Mesenteric fat pad (tissue), 1 donor: Measurements from ENCODE around the gene GHRL. TPM values are rescaled to one million over a fixed set of nuclear protein-coding genes. Genes with fewer than 3 reads are reported as not detected.

Source experiments
- DNase-seq: peaks from one replicate; pipeline ENCODE4 v3.0.0-alpha.2; 2020; ENCODE audit warnings: low spot score
- total RNA-seq: library from RNA; stranded (reverse); fragmentation: NEBNext Ultra II Directional; extraction: Animal tissue kit (Norgen Biotek cat#: 25700); gene quantifications from one replicate; pipeline ENCODE4 v1.2.1, GENCODE V29; 2021
- donor health status: DM: yes; HTN: yes; CAD: no.

Gene GHRL
- total RNA-seq, 1 donor from 2014 or later: 2.1 TPM

DNA sequence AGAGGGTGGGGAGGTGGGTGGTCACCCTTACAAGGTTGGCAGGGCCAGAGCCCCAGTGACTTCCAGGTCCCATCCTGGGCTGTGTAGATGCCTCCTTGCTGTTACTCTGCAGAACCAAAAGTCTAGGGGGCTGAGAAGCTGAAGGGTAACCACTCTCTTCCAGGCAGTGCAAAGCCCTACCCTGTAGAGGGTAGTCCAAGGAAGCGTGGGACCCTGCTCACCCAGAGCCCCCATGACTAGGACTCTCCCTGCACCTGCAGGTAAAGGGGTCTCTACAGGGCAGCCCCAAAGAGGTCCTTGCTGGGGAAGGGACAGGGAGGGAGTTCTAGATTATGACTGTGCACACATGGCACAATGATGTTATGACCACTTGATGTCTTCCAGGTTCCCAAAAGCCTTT is 14.2 kb downstream of the GHRL start:
- DNase-seq: peak; percentile 47

DNA sequence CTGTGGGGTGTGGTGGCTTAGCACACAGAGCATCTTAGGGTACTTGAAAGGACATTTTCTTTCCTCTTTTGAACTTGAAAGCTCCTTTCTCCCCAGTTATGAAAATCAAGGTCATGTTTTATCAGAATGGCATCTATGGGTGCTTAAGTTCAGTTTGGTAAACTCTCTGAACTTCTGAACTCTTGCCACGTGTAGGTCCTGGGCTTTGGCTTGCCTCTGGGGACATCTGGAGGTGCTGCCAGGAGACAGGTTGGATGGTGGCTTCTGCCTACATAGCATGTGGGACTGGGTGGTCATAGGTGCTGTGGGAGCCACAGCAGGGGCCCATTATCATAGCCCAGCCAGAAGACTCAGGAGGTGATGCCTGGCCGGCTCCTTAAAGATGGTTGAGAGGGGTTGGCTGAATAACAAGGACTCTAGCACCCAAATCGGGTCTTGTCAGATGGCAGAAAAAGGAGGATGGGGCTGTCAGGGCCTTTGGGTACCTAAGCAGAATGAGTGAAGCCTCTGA is 15.6 kb downstream of the GHRL start:
- peak; percentile 77 for DNase-seq

DNA sequence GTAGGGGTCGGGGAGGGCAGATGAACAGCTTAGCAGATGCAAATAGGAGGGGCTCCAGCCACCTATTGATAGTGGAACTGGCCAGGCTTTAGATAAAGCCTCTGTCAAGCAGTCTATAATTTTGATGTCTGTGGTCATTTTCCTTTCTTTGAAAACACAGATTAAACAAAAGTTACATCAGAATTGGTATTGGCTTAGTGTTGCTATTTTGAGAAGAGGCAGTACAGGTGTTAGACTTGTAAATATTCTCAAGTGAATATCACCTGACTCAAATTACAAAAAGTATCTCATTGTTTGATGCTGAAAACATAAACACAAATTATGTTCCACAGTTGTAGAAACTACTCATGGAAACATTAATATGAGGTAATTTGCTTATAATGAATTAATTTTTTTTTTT is 18.1 kb downstream of the GHRL start:
- no peak for DNase-seq

DNA sequence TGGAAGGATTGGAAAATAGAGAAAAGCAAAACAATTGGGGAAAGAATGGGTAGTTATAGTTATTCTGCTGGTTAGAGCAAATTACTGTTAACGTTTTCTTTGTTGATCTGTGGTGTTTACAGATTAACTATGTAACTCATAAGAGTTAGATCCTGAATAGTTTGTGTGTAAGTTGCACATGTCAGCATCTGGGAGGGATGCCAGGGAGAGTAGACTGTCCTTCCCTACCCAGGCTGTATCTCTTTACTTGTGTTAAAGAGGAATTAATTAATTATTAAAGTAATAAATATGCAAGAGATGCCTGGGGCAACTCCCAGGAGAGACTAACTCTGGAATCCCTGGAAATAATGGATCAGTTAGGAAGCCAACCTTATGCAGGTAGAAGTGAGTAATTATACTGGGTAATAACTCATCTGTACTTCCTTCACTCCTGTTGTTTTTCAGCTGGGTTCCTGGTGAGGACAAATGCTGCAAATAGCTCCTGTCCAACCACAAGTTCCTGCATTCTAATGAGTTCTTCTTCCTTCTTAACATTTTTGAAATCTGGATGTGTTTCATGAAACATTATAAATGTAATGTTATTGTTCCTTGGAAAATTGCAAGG is 18.9 kb downstream of the GHRL start:
- DNase-seq: no peak

DNA sequence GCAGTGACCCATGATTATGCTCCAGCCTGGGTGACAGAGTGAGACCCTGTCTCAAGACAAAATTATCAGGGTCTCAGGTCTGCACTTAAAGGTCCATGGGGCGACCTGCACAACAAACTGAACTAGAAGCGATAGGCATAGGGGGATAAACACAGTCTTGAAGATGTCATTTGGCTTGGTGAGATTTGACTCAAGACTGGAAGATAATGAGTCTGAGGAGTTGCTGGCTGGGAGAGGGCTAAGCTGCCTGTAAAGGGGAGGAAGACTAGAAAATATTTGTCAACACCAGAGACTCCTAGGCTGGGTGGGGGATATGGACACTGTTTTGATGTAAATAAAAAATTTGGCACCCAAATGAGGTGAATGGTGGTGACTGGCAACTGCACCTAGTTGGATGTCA is 19.8 kb downstream of the GHRL start:
- DNase-seq: peak; percentile 12

DNA sequence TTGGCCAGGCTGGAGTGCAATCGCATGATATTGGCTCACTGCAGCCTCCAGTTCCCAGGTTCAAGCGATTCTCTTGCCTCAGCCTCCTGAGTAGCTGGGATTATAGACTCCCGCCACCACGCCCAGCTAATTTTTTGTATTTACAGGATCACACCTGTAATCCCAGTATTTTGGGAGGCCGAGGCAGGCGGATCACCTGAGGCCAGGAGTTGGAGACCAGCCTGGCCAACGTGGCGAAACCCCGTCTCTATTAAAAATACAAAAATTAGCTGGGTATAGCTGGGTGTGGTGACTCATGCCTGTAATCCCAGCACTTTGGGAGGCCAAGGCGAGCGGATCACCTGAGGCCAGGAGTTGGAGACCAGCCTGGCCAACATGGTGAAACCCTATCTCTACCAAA is 20.3 kb downstream of the GHRL start:
- DNase-seq: peak; percentile 9

DNA sequence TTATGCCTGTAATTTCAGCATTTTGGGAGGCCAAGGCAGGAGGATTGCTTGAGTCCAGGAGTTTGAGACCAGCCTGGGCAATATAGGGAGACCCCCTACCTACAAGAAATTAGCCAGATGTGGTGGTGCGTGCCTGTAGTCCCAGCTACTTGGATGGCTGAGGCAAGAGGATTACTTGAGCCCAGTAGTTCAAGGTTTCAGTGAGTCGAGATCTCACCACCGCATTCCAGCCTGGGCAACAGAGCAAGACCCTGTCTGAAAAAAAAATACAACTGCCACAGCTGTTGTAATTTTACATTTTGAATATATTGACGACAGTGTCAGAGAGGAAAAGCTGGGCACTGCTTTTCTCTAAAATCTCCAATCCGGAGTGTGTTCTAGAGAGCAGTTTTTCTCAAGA is 23.3 kb downstream of the GHRL start:
- DNase-seq: no peak

DNA sequence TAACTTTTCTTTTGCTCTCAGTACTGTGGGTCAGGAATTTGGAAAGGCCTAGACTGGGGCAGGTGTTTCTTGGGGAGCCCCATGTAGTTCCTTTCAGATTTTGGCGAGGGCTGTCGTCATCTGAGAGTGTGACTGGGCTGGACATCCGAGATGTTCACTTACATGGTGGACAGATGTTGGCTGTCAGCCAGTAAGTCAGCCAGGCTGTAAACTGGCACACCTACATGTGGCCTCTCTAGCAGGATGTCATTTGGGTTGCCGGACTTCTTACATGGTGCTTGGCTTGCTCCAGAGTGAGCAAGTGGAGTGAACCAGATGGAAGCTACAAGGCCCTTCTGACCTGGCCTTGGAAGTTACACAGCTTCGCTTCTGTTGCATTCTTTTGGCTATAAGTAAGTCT is 23.8 kb downstream of the GHRL start:
- peak; percentile 11 for DNase-seq

DNA sequence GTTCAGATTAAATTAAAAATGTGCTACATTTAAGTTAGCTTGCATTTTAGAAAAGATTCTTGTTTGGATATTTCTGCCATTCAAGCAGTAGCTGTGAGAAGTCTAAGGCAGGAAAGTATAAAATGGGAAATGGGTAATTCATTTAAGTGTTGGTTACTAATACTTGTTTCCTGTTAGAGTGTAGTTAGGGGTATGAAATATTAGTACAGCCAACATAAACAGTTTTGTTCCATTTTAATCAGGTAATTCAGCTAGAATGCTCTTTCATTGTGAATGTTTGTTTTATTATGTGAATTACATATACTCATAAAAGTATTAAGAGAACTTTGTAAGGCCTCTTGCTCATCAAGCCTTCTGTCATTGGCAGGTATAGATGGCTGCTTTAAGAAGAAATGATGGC is 24.6 kb downstream of the GHRL start:
- DNase-seq: no peak

DNA sequence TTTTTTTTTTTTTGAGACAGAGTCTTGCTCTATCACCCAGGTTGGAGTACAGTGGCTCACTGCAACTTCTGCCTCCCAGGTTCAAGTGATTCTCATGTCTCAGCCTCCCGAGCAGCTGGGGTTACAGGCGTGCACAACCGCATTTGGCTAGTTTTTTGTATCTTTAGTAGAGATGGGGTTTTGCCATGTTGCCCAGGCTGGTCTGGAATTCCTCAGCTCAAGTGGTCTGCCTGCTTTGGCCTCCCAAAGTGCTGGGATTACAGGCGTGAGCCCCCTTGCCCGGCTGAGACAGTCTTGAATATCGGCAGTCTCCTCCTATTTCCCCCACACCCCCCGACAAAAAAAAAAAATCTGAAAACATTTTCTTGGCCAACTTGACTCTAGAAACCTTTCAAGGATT is 25.8 kb downstream of the GHRL start:
- DNase-seq: peak; percentile 30

DNA sequence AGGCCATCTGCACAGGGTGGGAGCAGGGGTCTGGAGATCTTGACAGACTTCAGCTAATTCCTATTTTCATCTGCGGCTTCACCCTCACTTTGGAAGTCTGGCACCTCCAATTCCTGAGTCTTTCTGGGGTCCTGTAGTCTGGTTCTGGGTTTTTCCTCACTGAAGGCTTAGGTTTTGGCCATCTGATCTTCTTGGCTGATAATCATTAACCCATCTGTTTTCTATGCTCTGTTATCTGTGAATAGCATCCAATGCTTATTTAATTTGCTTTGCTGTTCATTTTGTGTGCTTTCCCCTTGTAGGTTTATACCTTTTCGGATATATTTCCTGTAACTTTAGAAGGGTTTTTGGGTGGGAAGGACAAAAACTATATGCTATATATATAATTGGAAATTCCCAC is 26.9 kb downstream of the GHRL start:
- DNase-seq: no peak

DNA sequence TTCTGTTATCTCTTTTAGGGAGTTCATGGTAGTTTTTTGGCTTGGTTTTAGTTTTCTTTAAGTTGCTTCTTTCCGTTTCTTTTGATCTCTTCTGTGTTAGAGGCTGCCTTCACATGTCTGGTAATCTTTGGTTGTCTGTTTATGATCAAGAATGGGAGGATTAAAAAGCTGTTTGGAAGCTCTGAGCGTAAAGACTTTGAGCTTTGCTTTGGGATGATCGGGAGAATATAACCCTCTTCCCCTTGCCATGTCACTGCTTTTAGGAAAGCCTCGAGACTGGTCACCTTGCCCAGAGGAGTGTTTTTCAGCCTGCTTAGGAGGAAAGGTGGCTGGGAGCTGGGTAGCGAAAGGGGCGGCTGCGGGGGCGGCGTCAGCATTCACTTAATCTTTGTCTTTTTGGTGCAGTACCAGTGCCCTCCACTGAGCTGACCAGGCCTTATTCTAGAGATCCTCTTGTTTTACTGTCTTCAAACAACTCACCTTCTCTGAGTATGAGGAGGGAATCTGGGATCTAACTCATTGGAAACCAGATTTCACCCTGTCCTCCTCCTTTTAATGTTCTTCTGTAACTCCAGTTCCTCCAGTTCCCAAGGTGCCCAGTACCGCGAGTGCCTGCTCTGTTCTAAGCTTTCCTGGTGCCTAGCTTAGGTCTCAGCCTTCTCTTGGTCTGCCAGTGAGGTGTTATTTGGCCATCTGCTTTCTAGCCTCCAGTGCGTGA is 28.9 kb downstream of the GHRL start:
- DNase-seq: peak; percentile 57

DNA sequence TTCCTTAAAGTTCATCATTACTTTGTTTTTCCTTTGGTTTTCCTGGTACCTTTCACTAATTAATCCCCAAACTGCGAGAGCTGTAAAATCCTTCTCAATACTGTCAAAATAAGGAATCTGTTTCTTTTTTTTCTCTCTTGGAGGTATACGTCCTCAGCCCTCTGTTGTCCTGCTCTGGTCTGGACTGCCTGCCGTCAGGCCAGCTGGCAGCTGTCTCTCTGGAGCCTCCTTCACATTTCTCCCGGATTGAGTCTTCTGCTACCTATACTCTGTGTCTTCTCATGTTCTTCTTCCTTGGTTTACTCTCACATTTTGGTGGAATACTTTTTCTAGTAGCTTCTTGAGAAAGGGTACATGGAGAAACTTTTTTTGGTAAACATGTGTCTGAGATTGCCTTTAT is 30.7 kb downstream of the GHRL start:
- DNase-seq: peak; percentile 39

DNA sequence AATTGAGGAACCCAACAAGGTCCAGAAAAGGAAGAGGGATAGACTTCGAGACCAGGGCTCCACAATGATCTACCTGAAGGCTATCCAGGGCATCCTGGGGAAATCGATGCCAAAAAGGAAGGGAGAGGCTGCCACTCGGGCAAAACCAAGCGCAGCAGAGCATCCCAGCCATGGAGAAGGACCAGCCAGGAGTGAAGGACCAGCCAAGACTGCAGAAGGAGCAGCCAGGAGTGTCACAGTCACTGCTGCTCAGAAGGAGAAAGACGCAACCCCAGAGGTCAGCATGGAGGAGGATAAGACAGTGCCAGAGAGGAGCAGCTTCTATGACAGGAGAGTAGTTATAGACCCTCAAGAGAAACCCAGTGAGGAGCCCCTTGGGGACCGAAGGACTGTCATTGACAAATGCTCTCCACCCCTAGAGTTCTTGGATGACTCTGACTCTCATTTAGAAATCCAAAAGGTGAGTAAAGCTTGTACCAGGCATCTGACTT is 32.5 kb downstream of the GHRL start:
- no peak for DNase-seq

DNA sequence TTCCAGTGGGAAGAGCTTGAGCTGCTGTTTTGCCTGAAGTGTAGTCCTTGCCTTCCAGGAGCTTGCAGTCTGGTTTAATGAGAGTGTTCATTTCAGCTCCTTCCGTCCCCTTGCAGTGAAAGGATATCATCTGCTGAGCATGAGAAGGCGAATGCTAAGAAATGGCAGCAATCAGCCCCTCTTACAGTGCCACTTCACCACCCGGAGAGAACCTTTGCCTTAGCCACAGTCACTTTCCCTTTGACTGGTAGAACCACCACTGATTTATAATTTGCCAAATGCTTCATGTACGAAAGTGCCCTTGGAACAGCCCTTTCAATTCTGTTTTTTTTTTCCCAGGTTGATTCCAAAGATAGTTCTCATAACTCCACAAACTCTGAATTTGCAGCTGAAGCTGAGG is 32.9 kb downstream of the GHRL start:
- DNase-seq: no peak

DNA sequence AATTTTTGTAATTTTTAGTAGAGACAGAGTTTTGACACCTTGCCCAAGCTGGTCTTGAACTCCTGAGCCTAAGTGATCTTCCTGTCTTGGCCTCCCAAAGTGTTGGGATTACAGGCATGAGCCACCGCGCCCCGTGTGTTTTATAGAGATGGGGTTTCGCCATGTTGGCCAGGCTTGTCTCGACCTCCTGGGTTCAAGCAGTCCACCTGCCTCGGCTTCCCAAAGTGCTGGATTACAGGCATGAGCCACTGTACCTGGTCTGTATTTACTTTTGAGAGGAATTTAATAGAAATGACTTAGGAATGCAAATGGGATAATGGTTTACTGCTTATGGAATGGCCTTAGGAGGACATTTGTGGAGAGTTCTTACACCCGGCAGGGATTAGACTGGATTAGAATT is 33.7 kb downstream of the GHRL start:
- DNase-seq: peak; percentile 87

DNA sequence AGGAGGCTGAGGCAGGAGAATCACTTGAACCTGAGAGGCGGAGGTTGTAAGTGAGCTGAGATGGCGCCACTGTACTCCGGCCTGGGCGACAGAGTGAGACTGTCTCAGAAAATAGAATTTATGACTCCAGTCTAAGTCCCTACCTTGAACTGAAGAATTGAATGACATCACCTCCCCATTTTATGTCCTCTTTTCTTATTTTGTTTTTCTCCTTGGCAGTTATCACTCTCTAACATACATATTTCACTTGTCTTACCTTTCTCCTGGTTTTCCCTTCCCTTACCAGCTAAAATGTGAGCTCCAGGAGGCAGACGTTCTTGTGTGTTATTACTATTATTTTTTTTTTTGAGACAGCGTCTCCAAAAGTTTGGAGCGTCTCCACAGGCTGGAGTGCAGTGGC is 36.9 kb downstream of the GHRL start:
- no peak for DNase-seq

DNA sequence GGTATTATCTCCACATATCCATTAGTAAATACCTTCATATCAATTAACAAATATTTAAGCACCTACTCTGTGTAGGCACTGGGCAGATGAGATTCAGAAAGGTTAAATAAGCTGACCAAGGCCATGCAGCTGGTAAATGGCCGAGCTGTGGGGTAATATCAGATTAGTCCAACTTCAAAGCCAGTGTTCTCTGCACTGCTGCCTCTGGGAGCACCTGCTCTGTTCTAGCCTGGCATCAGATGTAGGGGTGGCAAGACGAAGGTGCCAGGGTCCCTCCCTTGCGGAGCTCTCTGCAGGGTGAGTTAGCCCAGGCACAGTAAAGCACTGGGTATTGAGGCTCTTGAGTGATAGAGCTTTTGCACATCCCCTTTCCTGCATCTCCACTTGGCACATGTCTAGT is 39.0 kb downstream of the GHRL start:
- DNase-seq: no peak

DNA sequence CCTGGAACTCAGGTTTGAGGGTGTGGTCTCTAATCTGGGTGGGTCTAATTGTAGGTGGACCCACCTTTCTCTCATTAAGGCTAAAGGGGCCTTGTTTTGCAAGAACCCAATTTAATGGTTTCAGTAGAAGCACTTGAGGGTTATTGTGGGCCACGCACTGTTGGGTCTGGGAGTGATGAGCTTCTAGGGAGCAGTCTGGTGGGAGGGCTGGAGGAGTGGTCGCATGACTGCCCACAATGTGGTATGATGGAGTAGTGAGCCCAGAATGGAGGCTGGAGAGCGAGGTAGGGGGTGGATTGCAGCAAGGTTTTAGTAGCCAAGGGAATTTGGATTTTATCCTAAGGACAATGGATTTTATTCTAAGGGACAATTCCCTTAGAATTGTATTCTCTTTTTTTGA is 41.7 kb downstream of the GHRL start:
- DNase-seq: no peak

DNA sequence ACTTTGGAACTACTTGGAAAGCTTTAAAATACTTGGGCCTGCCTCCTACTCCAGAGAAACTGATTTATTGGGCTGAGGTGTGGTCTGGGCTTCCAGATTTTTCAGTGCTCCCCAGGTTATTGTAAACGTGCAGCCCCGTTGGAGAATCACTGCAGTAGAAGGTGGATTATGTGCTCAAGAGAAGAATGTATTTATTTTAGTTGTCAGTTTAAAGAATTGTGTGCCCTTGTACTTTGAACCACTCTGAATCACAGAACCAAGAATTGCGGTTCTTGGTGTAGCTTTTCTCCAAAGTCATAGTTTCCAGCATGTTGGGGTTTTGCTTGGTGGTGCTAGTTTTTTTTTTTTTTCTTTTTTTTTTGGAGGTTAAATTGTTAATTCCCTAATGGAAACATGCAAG is 42.9 kb downstream of the GHRL start:
- DNase-seq: no peak

DNA sequence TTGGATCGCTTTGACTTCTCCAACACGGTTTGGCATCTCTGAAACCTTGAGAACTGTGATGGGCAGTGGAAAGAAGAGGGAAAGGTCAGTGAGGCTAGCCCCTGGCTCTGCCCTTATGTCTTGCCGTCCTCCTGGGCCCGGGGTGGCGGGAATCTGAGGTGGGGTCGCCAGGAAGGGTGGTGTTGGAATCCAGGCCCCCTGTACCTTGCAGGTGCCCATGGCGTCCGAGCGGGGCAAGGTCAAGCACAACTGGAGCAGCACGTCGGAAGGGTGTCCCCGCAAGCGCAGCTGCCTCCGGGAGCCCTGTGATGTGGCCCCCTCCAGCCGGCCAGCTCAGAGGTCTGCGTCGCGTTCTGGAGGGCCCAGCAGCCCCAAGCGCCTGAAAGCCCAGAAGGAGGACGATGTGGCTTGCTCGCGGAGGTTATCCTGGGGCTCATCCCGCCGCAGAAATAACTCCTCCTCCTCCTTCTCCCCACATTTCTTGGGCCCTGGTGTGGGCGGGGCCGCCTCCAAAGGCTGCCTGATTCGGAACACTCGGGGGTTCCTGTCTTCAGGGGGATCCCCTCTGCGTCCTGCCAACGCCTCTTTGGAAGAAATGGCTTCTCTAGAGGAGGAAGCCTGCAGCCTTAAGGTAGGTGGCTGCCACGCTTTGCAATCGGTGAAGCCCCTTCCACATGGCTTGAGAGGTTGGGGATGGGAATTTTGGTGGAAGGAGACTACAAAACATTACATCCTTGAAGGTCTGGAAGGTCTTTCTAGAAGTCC is 43.6 kb downstream of the GHRL start:
- DNase-seq: no peak
